Measurements from ENCODE around the gene GPR108.

The GPR108 gene

DNA sequence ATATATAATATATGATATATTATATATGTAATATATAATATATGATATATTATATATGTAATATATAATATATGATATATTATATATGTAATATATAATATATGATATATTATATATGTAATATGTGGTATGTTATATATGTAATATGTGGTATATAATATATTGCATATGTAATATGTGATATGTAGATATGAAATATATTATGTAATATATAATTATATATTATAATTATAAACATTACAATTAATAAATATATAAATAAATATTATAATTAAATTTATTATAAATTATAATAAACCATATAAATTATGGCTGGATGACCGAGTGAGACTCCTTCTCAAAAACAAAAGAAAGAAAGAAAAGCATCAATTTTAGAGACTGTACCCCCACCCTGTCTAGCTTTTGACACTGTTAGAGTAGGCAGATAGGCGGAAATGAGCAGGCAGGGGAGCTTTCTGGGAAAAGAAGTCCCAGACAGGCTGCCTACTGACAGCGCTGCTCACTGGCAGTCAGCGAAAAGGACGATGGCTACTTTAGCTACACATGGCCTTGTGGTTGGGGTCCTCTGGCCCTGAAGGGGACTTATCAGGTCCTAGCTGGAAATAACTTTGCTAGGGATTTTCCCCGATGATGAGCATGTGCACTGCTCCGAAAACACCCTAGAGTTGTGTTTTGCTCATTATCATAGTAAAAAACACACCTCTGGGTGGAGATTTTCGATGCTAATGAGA, 36.6 kb downstream of the GPR108 start:
- no peak for DNase-seq

DNA sequence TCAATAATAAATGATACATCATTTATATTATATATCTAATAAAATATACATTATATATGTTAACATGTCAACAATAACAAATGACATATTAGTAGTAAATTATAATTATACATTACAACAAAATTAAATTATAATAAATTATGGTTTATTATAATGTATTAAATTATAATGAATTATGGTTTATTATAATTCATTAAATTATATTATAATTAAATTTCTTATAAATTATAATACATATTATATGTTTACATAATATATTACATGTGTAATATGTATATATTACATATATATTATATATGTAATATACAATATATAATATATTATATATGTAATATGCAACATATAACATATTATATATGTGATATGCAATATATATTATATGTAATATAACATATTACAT, 37.4 kb downstream of the GPR108 start:
- DNase-seq: no peak

DNA sequence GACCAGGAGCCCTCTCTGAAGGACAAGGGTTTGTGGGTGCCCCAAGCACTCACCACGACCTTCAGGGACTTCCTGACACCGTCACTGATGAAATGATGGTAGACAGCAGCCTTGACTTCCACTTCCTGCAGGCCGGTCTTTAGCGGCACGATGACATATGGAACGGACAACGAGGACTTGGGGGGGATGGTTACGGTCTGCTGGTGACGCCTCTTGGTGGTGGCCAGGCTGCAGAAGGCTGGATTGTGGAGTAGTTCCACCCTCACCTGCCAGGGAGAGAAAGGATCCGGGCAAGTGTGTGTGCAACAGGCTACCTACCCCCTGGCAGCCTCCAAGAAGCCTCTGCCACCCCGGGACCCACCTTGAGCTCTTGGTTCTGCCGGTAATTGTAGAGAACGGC, 40.1 kb downstream of the GPR108 start:
- DNase-seq: no peak

DNA sequence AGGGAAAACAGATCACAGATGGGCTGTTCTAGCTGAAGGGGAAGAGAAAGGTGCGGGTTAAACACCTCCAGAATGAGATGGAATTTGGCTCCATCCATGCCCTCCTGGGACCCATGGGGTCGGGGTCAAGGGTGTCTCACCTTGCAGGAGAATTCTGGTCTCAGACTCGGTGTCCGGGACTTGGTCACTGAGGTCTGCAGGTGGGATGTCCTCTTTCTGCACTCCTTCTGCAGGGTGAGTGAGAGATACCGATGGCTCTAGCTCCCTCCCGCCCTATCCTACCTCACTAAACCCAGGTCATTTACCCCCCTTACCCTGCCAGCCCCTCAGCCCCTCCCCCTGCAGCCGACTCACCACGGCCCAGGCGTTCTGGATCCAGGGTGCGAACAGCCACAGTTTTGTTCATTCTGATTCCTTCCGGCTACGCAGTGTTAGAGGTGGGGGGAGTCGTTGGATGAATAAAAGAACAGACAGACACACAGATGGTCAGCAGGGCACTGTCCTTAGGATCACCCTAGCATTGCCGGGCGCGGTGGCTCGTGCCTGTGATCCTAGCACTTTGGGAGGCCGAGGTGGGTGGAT, 41.0 kb downstream of the GPR108 start:
- no peak for DNase-seq

DNA sequence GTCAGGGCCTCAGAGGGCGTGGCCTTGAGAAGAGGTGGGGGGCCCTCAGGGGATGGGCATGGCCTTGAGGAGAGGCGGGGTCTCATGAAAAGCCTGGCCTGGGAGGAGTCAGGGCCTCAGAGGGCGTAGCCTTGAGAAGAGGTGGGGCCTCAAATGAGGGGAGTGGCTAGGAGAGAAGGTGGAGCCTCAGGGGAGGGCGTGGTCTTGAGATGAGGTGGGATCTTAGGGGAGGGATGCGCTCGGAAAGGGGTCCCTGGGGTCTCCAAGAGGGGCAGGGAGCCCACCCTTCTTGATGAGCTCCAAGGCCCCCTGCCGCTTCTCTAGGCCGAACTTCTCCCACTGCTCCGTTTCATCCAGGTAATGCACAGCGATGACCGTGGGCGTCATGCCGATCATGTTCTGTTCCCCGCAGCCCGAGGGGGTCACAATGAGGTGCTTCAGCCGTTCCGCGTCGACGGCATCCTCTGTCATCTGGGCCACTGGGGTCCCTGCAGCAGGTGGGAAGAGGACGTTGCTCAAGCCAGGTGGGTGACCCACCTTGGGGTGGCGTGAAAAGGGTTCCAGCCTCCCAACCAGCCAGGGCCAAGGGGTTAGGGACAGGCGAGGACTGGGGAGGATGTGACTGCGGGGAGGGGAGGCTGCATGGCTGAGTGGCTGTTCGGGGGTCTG, 43.1 kb downstream of the GPR108 start:
- DNase-seq: no peak

DNA sequence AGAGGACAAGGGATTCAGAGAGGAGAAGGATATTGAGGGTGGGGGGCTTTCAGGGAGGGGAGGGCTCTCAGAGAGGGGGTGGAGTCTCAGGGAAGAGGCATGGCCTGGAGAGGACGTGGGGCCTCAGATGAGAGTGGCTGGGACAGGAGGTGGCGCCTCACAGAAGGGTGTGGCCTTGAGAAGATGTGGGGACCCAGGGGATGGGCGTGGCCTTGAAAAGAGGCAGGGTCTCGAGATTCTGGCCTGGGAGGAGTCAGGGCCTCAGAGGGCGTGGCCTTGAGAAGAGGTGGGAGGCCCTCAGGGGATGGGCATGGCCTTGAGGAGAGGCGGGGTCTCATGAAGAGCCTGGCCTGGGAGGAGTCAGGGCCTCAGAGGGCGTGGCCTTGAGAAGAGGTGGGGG, 43.7 kb downstream of the GPR108 start:
- no peak for DNase-seq

DNA sequence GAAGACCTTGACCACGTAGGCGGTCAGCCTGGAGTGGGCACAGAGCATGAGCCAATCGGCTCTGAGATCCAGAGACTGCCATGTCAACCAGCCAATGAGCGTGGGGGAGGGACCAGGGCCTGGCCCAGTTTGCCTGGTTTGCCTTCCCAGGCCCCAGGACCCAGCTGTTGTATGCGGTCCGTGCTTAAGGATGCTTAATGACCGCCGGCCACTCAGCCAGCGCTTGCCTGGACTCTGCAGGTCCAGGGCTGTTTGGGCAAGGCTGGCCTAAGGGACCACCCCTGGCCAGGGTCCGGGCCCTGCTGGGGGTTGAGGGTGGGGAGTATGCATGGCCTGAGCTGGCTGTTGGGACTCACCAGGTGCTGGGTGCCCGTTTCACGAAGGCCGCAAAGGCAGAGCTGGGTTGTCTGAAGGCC, 44.3 kb downstream of the GPR108 start:
- no peak for DNase-seq

DNA sequence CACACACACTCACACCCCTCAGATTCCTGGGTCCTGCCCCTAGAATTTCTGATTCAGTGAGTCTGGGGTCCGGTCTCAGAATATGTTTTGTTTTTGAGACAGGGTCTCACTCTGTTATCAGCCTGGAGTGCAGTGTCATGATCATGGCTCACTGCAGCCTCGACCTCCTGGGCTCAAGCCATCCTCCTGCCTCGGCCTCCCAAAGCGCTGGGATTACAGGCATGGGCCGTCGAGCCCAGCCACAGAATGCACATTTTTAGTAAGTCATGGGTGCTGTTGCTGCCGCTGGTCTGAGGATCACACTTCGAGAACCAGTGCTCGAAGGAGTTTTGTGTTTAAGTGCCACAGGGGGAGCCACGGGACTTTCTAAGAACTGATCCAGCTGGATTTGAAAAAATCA, 45.4 kb downstream of the GPR108 start:
- no peak for DNase-seq

DNA sequence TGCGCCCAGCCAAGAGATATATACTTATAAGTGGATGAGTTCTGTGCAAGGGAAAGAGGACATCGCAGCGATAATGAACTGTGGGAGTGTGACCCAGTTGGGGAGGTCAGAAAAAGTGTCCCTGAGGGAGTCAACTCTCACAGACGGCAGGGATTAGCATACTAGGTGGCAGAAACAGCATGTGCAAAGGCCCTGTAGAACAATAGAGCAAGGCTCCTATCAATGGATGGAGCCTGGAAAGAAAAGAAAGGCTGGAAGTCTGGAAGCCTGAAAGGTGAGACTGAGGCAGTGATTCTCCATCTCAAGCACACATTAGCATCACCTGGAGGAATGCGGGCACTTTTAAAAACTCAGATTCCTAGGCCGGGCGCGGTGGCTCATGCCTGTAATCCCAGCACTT, 46.0 kb downstream of the GPR108 start:
- no peak for DNase-seq

DNA sequence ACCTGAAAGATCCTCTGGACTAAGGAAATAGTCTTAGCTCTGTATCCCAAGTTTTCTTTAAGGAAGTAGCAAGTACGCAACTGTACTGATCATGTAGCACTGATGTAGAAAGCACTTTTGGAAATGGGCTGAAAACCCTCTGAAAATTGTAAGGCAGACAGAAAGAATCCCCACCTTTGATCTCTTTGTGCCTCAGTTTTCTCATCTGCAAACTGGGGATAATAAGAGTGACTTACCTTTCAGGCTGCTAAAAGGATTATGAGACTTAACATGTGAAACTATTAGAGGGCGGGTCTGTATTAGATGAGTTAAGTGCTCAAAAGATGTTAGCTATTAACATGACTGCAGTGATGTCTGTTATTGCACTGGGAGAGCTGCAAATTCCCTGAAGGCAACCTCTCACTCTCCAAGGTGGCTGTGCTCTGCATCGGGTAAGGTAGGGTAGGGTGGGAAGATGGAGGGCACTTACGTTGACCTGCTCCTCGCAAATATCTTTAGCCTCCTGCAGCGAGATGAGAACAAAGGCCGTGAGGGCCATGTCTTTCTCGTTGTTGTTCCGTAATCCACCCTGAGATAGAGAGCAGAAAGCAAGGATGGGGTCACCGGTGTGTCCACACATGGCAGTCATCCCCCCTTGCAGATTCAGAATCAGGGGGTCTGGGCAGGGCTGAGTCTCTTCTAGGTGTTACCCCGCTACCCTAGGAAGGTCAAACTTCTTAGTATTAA, 47.1 kb downstream of the GPR108 start:
- DNase-seq: no peak

DNA sequence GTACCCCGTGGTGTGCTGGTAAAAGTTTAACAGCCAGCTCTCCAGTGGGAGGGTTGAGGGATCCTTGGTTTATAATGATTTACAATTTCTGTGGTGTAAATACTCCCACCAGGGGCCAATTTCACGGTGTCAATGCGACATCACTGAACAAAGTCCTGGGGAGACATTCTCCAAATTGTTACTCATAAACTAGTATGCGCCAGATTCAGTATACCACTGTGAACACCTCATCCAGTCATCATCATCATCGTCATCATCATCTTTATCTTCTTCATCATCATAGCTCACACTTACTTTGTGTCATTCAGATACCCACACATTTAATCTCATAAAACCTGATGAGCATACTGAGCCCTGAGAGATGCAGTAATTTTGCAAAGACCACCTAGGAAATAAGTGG, 50.3 kb downstream of the GPR108 start:
- no peak for DNase-seq

DNA sequence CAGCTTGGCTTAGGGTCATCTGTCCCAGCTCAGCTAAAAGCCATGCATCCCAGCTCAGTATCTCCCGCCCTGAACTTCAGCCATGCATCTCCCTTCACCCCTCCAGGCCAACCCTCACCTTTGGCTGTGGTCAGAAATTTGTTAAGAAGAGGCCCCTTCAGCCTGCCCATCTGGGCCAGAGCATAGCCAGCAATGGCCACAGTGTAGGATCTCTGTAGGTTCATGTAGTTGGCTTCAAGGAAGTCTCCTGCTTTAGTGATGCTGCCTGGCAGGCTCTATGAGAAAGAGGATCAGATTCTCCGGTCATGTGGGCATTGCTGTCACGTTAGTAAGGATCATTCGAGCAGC, 50.8 kb downstream of the GPR108 start:
- no peak for DNase-seq

DNA sequence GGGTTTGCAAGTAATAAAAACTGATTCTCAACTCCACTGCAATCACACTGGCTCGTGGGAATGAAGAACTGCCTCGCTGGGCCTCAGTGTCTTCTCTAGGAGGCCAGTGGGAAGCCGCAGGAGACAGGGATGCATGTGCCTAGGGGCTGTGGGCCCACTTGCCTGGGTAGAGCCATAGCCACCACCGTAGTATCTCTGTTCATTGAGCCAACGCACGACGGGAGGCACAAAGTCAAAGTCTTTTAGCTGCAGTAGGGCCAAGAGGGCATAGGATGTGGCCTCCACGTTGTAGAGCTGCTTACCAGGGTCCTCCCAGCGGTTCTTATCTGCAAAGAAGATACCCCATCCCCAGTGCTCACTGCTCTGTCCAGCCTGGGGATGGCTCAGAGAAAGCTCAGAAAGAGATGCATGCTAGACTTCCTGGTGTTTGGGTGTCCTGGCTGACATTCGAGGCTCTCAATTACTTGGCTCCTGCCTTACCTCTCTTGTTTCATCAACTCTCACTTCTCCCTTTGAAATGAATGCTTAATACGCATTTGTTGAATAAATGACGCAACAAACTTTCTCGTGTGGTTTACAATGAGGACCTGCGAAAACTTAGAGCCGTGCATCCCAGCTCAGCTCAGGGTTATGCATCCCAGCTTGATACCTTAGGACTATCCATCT, 51.3 kb downstream of the GPR108 start:
- DNase-seq: no peak

DNA sequence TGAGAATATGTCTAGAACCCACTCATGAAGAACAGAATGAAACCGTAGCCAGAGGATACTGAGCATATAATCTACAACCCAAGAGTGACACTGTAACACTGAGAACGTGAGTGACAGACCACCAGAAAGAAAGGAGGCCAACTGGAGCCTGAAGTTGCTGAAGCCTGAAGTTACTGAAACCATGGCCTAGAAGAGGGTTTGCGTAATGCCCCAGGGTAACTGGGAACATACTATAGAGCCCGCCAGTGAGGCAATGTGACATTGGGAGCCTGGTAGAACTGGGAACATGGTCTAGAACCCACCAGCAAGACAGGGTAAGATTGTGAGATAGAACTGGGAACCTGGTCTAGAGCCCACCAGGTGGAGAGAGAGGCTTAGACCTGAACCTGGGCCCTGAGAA, 51.9 kb downstream of the GPR108 start:
- no peak for DNase-seq

DNA sequence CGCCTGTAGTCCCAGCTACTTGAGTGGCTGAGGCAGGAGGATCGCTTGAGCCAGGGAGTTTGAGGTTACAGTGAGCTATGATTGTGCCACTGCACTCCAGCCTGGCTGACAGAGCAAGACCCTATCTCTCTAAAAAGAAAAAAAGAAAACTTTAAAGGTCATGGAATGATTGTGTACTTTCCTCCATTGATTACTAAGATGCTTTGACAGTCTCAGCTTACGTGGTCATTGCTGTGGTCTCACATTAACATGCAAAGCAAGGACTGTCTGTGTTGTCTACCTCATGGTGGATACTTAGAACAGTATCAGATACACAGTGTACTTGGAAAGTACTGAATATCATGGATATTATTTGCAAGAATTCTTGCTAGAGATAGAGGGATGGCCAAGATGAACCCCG, 53.4 kb downstream of the GPR108 start:
- no peak for DNase-seq

DNA sequence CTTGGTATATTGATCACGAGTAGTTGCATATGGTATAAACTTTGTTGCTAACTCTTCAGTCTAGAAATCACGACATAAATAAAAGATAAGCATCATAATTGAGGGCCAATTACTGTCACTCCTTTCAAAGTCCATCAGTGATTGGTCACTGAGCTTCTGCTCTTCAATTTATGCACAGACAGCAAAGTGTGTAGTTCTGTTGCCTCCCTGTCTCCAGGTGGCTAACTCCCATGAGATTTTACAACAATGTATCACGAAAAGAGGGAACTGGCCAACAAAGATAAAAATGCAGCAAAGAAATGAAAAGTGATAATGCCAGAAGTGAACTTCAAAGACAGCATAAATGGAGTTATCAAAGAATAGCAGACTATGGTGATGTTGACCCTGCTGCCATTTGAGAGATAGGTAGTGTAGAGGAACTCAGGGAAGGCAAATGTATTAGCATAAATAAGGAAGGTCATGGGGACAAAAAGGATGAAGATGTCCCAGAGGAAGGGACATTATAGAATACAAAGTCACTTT, 54.7 kb downstream of the GPR108 start:
- DNase-seq: no peak

DNA sequence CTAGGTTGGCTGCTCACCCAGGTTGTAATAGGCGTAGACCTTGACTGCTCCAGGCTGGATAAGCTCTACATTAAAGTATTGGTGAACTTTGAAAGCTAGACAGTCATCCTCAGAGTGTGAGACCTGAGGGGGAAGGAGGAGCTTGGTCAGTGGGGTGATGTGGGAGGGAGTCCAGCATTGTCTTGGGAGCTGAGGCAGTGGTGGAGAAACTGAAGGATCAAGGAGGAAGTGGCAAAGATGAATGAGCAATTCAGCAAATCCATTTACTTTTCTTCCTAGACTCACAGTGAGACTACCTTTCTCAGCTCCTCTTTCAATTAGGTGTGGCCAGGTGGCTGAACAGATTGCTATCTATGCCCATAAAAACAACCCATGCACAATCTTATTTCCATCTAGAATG, 57.2 kb downstream of the GPR108 start:
- no peak for DNase-seq
